ENCODE measurements around the gene GAPDH. TPM values are rescaled to one million over a fixed set of nuclear protein-coding genes. Genes with fewer than 3 reads are reported as not detected.

Gene GAPDH
- total and polyA plus RNA-seq, 3 experiments from 2014 or later = 1,770 to 7,238 (median 7,182) TPM

GRCh38 chr12:6539707-6540134, 5.4 kb downstream of the GAPDH start:
- Mint-ChIP-seq H3K9me3 (no peaks in the 10 kb centered on the region), H3K4me1 (peaks cover 43 to 50% (median 47%) of the 10 kb centered on the region in 3 donors), H3K36me3 (peaks cover 5 to 78% (median 9%) of the 10 kb centered on the region in 3 donors), H3K4me3 (peak overlapping the region in 5 of 7 donors; percentile 8 to 64 (median 13)), H3K27me3 (peaks cover 0 to 5% of the 10 kb centered on the region in 2 donors), H3K27ac (peak overlapping the region in 5 of 8 donors; percentile 34 to 81 (median 54))
- CTCF ChIA-PET = interaction anchor here (0.9 to 5.6 kb wide), 19 partner anchors 10 to 410 kb away, joined by 3 to 107 read pairs (median 5); partner anchors contain the start of genes CD27, IFFO1 and VAMP1
- peaks cover 62% of the 10 kb centered on the region for H3K4me1 ChIP-seq (ENCODE audit: insufficient read depth, low read length)
- no peak overlapping the region for H3K4me3 ChIP-seq (ENCODE audit: low read length)
- DNase-seq = no peak
- H3K27ac ChIP-seq (ENCODE audit: low read depth, low read length) = no peak overlapping the region
- POLR2A ChIA-PET = interaction anchor here (0.6 to 1.8 kb wide), 2 partner anchors 49 to 69 kb away, joined by 3 to 4 read pairs; partner anchors contain the start of gene VAMP1
- peaks cover 31% of the 10 kb centered on the region for H3K36me3 ChIP-seq (ENCODE audit: insufficient read depth, low read length)
- H3K27me3 ChIP-seq (ENCODE audit: insufficient read depth, low read length, poor library complexity, severe bottlenecking) = no peaks in the 10 kb centered on the region
- no peaks in the 10 kb centered on the region for H3K9me3 ChIP-seq (ENCODE audit: low read length)

DNA sequence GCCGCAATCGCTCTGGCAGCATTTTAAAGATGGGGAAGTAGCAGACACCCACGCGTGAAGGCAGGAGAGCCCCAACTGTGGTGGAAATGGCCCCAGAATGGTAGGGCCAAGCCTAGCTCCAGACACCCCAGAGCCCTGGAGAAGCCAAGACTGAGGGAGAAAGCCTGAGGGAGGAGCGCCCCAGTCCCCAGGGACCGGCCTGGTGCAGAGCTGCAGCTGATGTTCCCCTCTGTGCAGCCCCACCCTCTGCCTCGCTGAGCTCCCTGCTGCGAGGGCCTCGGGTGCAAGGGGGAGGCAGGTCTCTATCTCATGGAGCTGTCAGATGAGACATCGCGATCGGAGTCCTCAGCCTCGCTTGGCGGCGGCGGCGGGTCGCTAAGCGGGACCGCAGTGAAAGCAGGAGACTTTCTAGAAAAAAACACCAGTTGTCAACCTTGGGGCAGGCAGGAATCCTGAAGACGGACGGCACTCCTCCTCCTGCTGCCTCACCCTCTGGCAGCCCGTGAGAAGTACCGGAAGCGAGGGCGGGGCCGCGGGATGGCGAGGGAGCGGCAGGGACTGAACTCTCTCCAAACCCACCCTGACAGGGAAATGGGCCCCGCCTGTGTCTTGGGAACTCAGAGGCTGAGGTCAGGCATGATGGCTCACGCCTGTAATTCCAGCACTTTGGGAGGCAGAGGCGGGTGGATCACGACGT, 6.0 kb downstream of the GAPDH start:
- peaks cover 62% of the 10 kb centered on the region for H3K4me1 ChIP-seq (ENCODE audit: insufficient read depth, low read length)

DNA sequence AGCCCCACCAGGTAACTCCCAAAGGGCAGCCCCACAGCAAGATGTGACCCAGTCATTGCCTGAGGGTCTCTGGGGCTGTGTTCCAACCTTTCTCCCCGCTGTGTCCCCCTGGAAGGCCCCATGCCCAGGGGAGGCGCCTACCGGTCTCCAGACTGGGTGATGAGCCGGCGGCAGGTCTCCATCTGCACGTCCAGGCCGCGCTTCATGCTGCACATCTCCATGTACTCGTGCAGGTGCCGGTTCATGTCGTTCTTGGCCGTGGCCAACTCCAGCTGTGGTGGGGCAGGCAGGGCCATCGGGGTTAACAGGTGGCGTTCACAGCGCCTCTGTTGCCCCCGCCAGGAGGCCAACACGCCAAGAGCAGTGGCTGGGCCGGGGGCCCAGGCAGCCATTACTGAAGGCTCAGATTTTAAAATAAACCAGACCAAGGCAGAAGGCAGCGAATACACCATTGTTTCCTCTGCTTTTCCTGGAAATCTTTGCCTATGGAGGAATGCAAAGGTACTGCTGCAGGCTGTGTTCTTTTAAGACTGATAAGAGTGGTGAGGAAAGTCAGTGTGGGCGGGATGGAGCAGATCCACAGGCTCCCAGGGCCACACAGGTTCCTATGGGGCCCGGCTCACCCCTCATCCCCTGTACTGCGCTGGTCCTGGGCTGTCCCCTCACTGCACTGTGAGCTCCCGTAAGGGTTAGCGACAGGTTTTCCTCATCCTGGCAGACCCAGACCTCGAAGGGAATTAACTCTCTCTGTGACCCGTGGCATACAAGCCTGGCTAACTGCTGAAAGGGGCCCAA, 7.3 kb downstream of the GAPDH start:
- H3K27ac ChIP-seq (ENCODE audit: low read depth, low read length) = no peak overlapping the region
- peaks cover 24% of the 10 kb centered on the region for H3K36me3 ChIP-seq (ENCODE audit: insufficient read depth, low read length)
- H3K4me1 Mint-ChIP-seq = peaks cover 30 to 36% (median 36%) of the 10 kb centered on the region in 3 donors
- H3K36me3 Mint-ChIP-seq = peaks cover 5 to 71% (median 12%) of the 10 kb centered on the region in 3 donors
- H3K9me3 Mint-ChIP-seq = no peaks in the 10 kb centered on the region
- no peaks in the 10 kb centered on the region for H3K27me3 ChIP-seq (ENCODE audit: insufficient read depth, low read length, poor library complexity, severe bottlenecking)
- peak overlapping the region in 5 of 8 donors; percentile 18 to 81 (median 62) for H3K27ac Mint-ChIP-seq
- ChIA-PET CTCF (interaction anchor here (1.4 to 4.9 kb wide), 8 partner anchors 11 to 212 kb away, joined by 3 to 107 read pairs (median 10); partner anchors contain the start of gene VAMP1), POLR2A (interaction anchor here (0.7 kb wide), 2 partner anchors 11 to 66 kb away, joined by 4 to 5 read pairs; no protein-coding TSS in a partner anchor)
- DNase-seq = no peak
- H3K4me3 ChIP-seq (ENCODE audit: low read length) = no peak overlapping the region
- H3K4me3 Mint-ChIP-seq = no peak overlapping the region
- peaks cover 50% of the 10 kb centered on the region for H3K4me1 ChIP-seq (ENCODE audit: insufficient read depth, low read length)
- H3K9me3 ChIP-seq (ENCODE audit: low read length) = no peaks in the 10 kb centered on the region
- no peaks in the 10 kb centered on the region for H3K27me3 Mint-ChIP-seq

More for the DNA sequence above, 6.0 kb downstream of the GAPDH start:
- no peaks in the 10 kb centered on the region for H3K9me3 Mint-ChIP-seq
- peaks cover 31% of the 10 kb centered on the region for H3K36me3 ChIP-seq (ENCODE audit: insufficient read depth, low read length)
- peak; percentile 21 to 63 (median 33) for DNase-seq
- H3K9me3 ChIP-seq (ENCODE audit: low read length) = no peaks in the 10 kb centered on the region
- peaks cover 40 to 48% (median 47%) of the 10 kb centered on the region in 3 donors for H3K4me1 Mint-ChIP-seq
- no peaks in the 10 kb centered on the region for H3K27me3 ChIP-seq (ENCODE audit: insufficient read depth, low read length, poor library complexity, severe bottlenecking)
- CTCF ChIA-PET = interaction anchor here (0.9 to 5.6 kb wide), 15 partner anchors 9 to 217 kb away, joined by 3 to 107 read pairs (median 4); partner anchors contain the start of genes CD27 and VAMP1
- peak overlapping the region in 7 of 8 donors; percentile 12 to 95 (median 77) for H3K27ac Mint-ChIP-seq
- H3K4me3 Mint-ChIP-seq = peak overlapping the region in 6 of 7 donors; percentile 16 to 73 (median 66)
- H3K4me3 ChIP-seq (ENCODE audit: low read length) = no peak overlapping the region
- peaks cover 0 to 1% of the 10 kb centered on the region in 2 donors for H3K27me3 Mint-ChIP-seq
- peaks cover 5 to 74% (median 9%) of the 10 kb centered on the region in 3 donors for H3K36me3 Mint-ChIP-seq
- POLR2A ChIA-PET = interaction anchor here (0.7 to 1.8 kb wide), 2 partner anchors 12 to 70 kb away, joined by 4 read pairs; partner anchors contain the start of gene VAMP1
- H3K27ac ChIP-seq (ENCODE audit: low read depth, low read length) = no peak overlapping the region

DNA sequence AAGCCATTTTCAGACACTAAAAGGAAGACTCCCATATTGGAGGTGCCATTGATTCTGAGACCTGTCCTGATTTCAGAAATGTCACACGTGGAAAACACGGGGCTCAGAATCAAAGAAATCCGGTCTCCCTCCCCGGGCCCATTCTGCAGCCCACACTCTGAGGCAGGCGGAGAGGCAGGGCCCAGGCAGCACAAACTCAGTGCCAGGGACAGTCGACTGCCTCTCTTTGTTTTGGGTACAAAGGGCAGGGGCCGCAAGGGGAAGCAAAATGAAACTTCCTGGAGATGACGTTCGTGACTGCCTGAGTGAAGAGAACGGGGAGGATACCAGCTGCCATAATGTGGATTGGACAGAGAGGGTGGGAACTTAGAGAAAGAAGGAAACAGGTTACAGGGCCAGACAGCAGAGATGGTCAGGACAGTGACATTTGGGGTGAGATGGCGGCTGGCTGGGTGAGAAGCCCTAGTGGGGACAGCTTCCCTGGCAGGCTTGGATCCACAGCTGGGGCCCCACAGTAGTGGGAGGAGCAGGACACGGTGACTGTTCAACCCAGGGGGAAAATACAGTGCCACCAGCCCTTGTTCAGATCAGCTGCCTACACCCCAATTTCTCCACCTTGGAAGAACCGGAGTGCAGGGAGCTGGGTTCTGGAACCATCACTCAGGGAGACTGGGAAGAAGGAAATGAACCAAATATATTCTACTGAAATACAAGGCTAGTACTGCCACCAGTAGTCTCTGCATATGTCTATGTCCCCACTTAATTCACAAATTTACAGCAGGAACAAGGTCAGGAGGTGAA, 8.1 kb downstream of the GAPDH start:
- no peaks in the 10 kb centered on the region for H3K9me3 Mint-ChIP-seq
- Histone ChIP-seq H3K4me3 (ENCODE audit: low read length) (no peak overlapping the region), H3K4me1 (ENCODE audit: insufficient read depth, low read length) (peaks cover 42% of the 10 kb centered on the region), H3K9me3 (ENCODE audit: low read length) (no peaks in the 10 kb centered on the region), H3K27ac (ENCODE audit: low read depth, low read length) (no peak overlapping the region), H3K27me3 (ENCODE audit: insufficient read depth, low read length, poor library complexity, severe bottlenecking) (no peaks in the 10 kb centered on the region), H3K36me3 (ENCODE audit: insufficient read depth, low read length) (peaks cover 16% of the 10 kb centered on the region)
- peaks cover 22 to 28% (median 28%) of the 10 kb centered on the region in 3 donors for H3K4me1 Mint-ChIP-seq
- no peak overlapping the region for H3K4me3 Mint-ChIP-seq
- peak overlapping the region in 6 of 8 donors; percentile 18 to 84 (median 52) for H3K27ac Mint-ChIP-seq
- DNase-seq = no peak
- CTCF ChIA-PET = interaction anchor here (3.0 kb wide), 1 partner anchor 77 kb away, joined by 14 read pairs; no protein-coding TSS in a partner anchor
- H3K36me3 Mint-ChIP-seq = peaks cover 5 to 71% (median 13%) of the 10 kb centered on the region in 3 donors
- POLR2A ChIA-PET = interaction anchor here (0.9 kb wide), 1 partner anchor 14 kb away, joined by 3 read pairs; no protein-coding TSS in a partner anchor
- peaks cover 0 to 1% of the 10 kb centered on the region in 2 donors for H3K27me3 Mint-ChIP-seq

- ChIA-PET POLR2A (no interaction called here), CTCF (interaction anchor here (0.8 to 2.8 kb wide), 5 partner anchors 8 to 122 kb away, joined by 3 to 10 read pairs (median 4); no protein-coding TSS in a partner anchor)
- no peaks in the 10 kb centered on the region for H3K9me3 ChIP-seq (ENCODE audit: low read length)
- peaks cover 0 to 1% of the 10 kb centered on the region in 2 donors for H3K27me3 Mint-ChIP-seq
- peaks cover 2 to 7% (median 5%) of the 10 kb centered on the region in 3 donors for H3K4me1 Mint-ChIP-seq
- H3K9me3 Mint-ChIP-seq = no peaks in the 10 kb centered on the region
- peaks cover 8% of the 10 kb centered on the region for H3K4me1 ChIP-seq (ENCODE audit: insufficient read depth, low read length)
- H3K36me3 Mint-ChIP-seq = peaks cover 0 to 72% (median 8%) of the 10 kb centered on the region in 3 donors
- peak overlapping the region in 2 of 8 donors; percentile 29 to 40 for H3K27ac Mint-ChIP-seq
- DNase-seq = no peak
- H3K4me3 ChIP-seq (ENCODE audit: low read length) = no peak overlapping the region
- peaks cover 13% of the 10 kb centered on the region for H3K36me3 ChIP-seq (ENCODE audit: insufficient read depth, low read length)
- no peaks in the 10 kb centered on the region for H3K27me3 ChIP-seq (ENCODE audit: insufficient read depth, low read length, poor library complexity, severe bottlenecking)
- H3K27ac ChIP-seq (ENCODE audit: low read depth, low read length) = peak overlapping the region; percentile 24
- H3K4me3 Mint-ChIP-seq = no peak overlapping the region
Observed at GRCh38 chr12:6546016-6546415, 11.7 kb downstream of the GAPDH start.

DNA sequence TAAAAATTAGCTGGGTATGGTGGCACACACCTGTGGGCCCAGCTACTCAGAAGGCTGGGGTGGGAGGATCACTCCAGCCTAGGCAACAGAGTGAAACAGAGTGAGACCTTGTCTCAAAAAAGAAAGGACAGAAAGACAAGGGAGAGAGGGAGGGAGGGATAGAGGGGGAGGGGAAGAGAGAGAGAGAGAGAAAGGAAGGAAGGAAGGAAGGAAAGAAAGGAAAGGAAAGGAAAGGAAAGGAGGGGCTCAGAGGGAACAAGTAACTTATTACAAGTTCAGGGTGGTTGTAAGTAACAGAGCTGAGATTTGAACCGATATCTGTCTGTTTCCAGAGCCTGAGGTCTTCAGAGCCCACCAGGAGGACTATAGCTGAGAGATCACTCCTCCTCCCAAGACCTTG, 13.2 kb downstream of the GAPDH start:
- Histone ChIP-seq H3K27ac (ENCODE audit: low read depth, low read length) (no peak overlapping the region), H3K9me3 (ENCODE audit: low read length) (no peaks in the 10 kb centered on the region), H3K4me1 (ENCODE audit: insufficient read depth, low read length) (no peaks in the 10 kb centered on the region), H3K27me3 (ENCODE audit: insufficient read depth, low read length, poor library complexity, severe bottlenecking) (no peaks in the 10 kb centered on the region), H3K36me3 (ENCODE audit: insufficient read depth, low read length) (peaks cover 13% of the 10 kb centered on the region), H3K4me3 (ENCODE audit: low read length) (no peak overlapping the region)
- Mint-ChIP-seq H3K4me3 (peak overlapping the region in 1 of 7 donors; percentile 30), H3K4me1 (peaks cover 11 to 17% (median 15%) of the 10 kb centered on the region in 3 donors), H3K36me3 (peaks cover 0 to 77% (median 8%) of the 10 kb centered on the region in 3 donors), H3K9me3 (no peaks in the 10 kb centered on the region), H3K27me3 (peaks cover 0 to 1% of the 10 kb centered on the region in 2 donors), H3K27ac (peak overlapping the region in 1 of 8 donors; percentile 29)
- ChIA-PET CTCF (interaction anchor here (2.1 to 2.8 kb wide), 2 partner anchors 10 to 11 kb away, joined by 8 to 10 read pairs; no protein-coding TSS in a partner anchor), POLR2A (no interaction called here)
- DNase-seq = no peak

DNA sequence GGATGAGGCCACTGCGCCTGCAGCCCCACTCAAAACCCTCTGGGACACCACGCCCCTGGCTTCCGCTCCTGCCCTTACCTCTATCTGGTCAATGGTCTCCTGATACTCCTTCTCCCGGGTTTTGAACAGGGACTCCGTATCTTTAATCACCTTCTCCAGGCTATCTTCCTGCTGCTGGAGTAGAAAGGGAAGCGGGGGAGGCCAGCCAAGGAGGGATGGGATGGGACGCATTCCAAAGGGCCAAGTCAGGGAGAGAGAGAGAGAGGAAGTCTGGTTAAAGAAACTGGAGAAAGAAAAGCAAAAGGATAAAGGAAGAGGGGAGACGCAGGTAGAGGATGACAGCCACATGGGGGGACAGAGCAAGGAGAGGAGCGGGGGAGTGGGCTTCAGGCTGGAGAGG, 13.7 kb downstream of the GAPDH start:
- Histone ChIP-seq H3K27me3 (ENCODE audit: insufficient read depth, low read length, poor library complexity, severe bottlenecking) (no peaks in the 10 kb centered on the region), H3K27ac (ENCODE audit: low read depth, low read length) (no peak overlapping the region), H3K36me3 (ENCODE audit: insufficient read depth, low read length) (peaks cover 13% of the 10 kb centered on the region), H3K9me3 (ENCODE audit: low read length) (no peaks in the 10 kb centered on the region), H3K4me3 (ENCODE audit: low read length) (no peak overlapping the region), H3K4me1 (ENCODE audit: insufficient read depth, low read length) (peaks cover under 1% of the 10 kb centered on the region)
- ChIA-PET POLR2A (no interaction called here), CTCF (interaction anchor here (2.8 kb wide), 1 partner anchor 10 kb away, joined by 10 read pairs; no protein-coding TSS in a partner anchor)
- Mint-ChIP-seq H3K27me3 (peaks cover 0 to 1% of the 10 kb centered on the region in 2 donors), H3K36me3 (peaks cover 0 to 77% (median 8%) of the 10 kb centered on the region in 3 donors), H3K27ac (peak overlapping the region in 1 of 8 donors; percentile 71), H3K4me3 (peak overlapping the region in 1 of 7 donors; percentile 30), H3K4me1 (peaks cover 16 to 21% (median 19%) of the 10 kb centered on the region in 3 donors), H3K9me3 (no peaks in the 10 kb centered on the region)
- no peak for DNase-seq
